Upper lobe of left lung (tissue), 6 donors: ENCODE results near the gene NOVA1. TPM values are rescaled to one million over a fixed set of nuclear protein-coding genes. Genes with fewer than 3 reads are reported as not detected.

Experiments used
- ATAC-seq, 2 donors: fragments of 200-7000 bp; cut with Tn5 transposase; one replicate each; pipeline ENCODE4 v1.9.1; 2022; ENCODE audit warnings: mild to moderate bottlenecking in 2 of 2, moderate library complexity in 2 of 2; ENCODE audit not compliant: low FRiP score in 2 of 2
- DNase-seq, 2 donors: peaks; one replicate each; pipeline ENCODE4 v3.0.0-alpha.2; 2019 to 2020
- H3K27ac ChIP-seq, 4 donors: fragments of 200-600 bp; sonication (generic); one replicate each; pipeline ENCODE4 v1.5.1; 2016 to 2019
- H3K27me3 ChIP-seq, 4 donors: fragments of 200-600 bp; sonication (generic); one replicate each; pipeline ENCODE4 v1.5.1; 2017 to 2019
- H3K36me3 ChIP-seq, 4 donors: fragments of 200-600 bp; sonication (generic); one replicate each; pipeline ENCODE4 v1.5.1; 2016 to 2019
- H3K4me1 ChIP-seq, 4 donors: fragments of 200-600 bp; sonication (generic); one replicate each; pipeline ENCODE4 v1.5.1; 2018 to 2019
- H3K4me3 ChIP-seq, 4 donors: fragments of 200-600 bp; sonication (generic); one replicate each; pipeline ENCODE4 v1.5.1; 2017 to 2019; ENCODE audit warnings: mild to moderate bottlenecking in 2 of 4, moderate library complexity in 1 of 4
- H3K9me3 ChIP-seq, 4 donors: fragments of 200-600 bp; sonication (generic); one replicate each; pipeline ENCODE4 v1.5.1; 2018 to 2019
- EP300 ChIP-seq, 4 donors: sonication (generic); formaldehyde crosslinking; IDR thresholded peaks; one replicate each; pipeline ENCODE4 v1.5.1; 2017; ENCODE audit warnings: antibody characterized with exemption in 4 of 4, control low read depth in 2 of 4
- POLR2A ChIP-seq, 4 donors: fragments of 450-650 bp; IDR thresholded peaks; one replicate each; pipeline ENCODE4 v1.5.1; 2016 to 2017; ENCODE audit warnings: antibody characterized with exemption in 4 of 4, mild to moderate bottlenecking in 2 of 4
- POLR2AphosphoS5 ChIP-seq, 2 donors: sonication (generic); formaldehyde crosslinking; IDR thresholded peaks; one replicate each; pipeline ENCODE4 v1.5.1; 2017; ENCODE audit warnings: antibody characterized with exemption in 2 of 2
- WGBS, 2 donors: methylation state at CpG; one replicate each; pipeline ENCODE4 v1.1.5; 2017 to 2018; 5-methylcytosine and 5-hydroxymethylcytosine counted together
- total RNA-seq, 6 donors: library from RNA; depleted of rRNA in 4 of 6; stranded (reverse); fragments of >200 nt in 4 of 6; gene quantifications; one replicate each; pipeline versions ENCODE4 v1.1.0 to v1.2.1, GENCODE V29; 2016 to 2021
- TF ChIP-seq, protein P1 (sequence below), 6 experiments: fragments of 450-650 bp in 4 of 6; fragments of 200-600 bp in 2 of 6; sonication (generic) in 2 of 6; IDR thresholded peaks; one replicate each; pipeline ENCODE4 v1.5.1; 2016 to 2019; ENCODE audit warnings: antibody characterized with exemption in 6 of 6
- donor health status: DM: no; HTN: no; CAD: no; lungs with moderate emphysema.
- donor health status: DM: no; HTN: yes; CAD: no; lungs with severe emphysema.

Gene NOVA1
- total RNA-seq, 6 donors from 2014 or later = 0.67 to 3.1 (median 2.0) TPM

DNA sequence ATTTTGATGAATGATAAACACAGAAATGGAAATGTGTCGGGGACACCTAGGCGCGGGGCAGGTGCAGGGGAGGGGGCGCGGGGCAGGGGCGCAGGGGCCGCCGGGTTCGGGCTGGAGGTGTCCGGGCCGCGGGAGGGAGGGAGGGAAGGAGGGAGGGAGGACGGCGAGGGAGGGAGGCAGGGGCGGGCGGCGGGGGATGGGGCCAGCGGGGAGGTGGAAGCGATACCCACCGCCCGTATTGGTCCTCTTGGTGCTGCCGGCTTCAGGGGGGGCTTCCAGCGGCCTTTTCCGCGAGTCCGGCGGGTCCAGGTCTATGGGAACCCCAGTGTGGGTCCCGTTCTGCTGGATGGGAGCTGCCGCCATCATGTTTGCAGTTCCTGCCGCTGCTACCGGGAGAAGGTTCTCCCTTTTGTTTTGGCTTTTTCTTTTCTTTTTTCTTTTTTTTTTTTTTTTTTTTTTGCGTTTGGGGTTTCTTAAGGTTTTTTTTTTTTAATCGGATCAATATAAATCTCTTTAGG lies 703 bp downstream of the NOVA1 start:
- peak in 1 of 2 donors; percentile 6 for ATAC-seq
- DNase-seq = peak in 1 of 2 donors; percentile 78
- H3K9me3 ChIP-seq = no peaks in the 10 kb centered on the region
- TF ChIP-seq POLR2A (IDR thresholded peaks at IDR 0.05) (no peak), EP300 (IDR thresholded peaks at IDR 0.05) (no peak), POLR2AphosphoS5 (IDR thresholded peaks at IDR 0.05) (no peak)
- TF ChIP-seq, protein P1, sequence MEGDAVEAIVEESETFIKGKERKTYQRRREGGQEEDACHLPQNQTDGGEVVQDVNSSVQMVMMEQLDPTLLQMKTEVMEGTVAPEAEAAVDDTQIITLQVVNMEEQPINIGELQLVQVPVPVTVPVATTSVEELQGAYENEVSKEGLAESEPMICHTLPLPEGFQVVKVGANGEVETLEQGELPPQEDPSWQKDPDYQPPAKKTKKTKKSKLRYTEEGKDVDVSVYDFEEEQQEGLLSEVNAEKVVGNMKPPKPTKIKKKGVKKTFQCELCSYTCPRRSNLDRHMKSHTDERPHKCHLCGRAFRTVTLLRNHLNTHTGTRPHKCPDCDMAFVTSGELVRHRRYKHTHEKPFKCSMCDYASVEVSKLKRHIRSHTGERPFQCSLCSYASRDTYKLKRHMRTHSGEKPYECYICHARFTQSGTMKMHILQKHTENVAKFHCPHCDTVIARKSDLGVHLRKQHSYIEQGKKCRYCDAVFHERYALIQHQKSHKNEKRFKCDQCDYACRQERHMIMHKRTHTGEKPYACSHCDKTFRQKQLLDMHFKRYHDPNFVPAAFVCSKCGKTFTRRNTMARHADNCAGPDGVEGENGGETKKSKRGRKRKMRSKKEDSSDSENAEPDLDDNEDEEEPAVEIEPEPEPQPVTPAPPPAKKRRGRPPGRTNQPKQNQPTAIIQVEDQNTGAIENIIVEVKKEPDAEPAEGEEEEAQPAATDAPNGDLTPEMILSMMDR (IDR thresholded peaks at IDR 0.05) = no peak
- 0 to 3% methylated on average over 15 to 28 of the region's 33 CpGs for WGBS, 2 donors
- H3K36me3 ChIP-seq = no peaks in the 10 kb centered on the region
- peak overlapping the region in 3 of 4 donors; percentile 55 to 66 (median 61) for H3K4me3 ChIP-seq
- H3K4me1 ChIP-seq = peaks cover 0 to 8% (median 1%) of the 10 kb centered on the region in 4 donors
- H3K27ac ChIP-seq = no peak overlapping the region
- H3K27me3 ChIP-seq = no peaks in the 10 kb centered on the region

DNA sequence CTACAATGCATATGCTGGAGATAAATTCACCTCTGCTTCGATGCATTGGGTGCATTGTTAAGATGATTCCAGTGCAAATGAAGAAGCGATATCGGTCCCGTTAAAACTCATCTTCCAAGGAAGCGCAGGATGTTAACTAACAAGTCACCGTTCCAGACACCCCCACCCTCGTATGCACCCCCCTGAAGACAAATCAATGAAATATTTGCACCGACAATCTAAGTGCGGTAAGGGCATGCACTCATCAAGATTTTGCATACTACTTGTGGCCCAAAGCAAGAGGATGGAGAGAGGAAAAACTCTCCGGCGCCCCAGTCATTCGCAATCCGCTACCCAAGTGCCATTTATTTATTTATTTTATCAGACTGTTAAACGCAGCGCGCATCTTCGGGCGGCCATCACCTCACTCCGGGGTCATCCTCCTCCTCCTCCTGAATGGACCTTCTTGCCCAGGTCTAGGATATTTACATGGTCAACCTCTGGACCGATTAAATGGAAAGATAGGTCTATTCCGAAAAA lies 1.2 kb downstream of the NOVA1 start:
- peaks cover 0 to 8% (median 1%) of the 10 kb centered on the region in 4 donors for H3K4me1 ChIP-seq
- no peaks in the 10 kb centered on the region for H3K27me3 ChIP-seq
- H3K36me3 ChIP-seq = no peaks in the 10 kb centered on the region
- DNase-seq (no peak), ATAC-seq (no peak)
- H3K27ac ChIP-seq = no peak overlapping the region
- H3K4me3 ChIP-seq = peak overlapping the region in 3 of 4 donors; percentile 55 to 66 (median 61)
- TF ChIP-seq POLR2AphosphoS5 (IDR thresholded peaks at IDR 0.05) (no peak), EP300 (IDR thresholded peaks at IDR 0.05) (no peak), POLR2A (IDR thresholded peaks at IDR 0.05) (no peak)
- TF ChIP-seq, protein P1 (IDR thresholded peaks at IDR 0.05) = no peak
- 7 to 8% methylated on average over 21 of the region's 21 CpGs for WGBS, 2 donors
- no peaks in the 10 kb centered on the region for H3K9me3 ChIP-seq

DNA sequence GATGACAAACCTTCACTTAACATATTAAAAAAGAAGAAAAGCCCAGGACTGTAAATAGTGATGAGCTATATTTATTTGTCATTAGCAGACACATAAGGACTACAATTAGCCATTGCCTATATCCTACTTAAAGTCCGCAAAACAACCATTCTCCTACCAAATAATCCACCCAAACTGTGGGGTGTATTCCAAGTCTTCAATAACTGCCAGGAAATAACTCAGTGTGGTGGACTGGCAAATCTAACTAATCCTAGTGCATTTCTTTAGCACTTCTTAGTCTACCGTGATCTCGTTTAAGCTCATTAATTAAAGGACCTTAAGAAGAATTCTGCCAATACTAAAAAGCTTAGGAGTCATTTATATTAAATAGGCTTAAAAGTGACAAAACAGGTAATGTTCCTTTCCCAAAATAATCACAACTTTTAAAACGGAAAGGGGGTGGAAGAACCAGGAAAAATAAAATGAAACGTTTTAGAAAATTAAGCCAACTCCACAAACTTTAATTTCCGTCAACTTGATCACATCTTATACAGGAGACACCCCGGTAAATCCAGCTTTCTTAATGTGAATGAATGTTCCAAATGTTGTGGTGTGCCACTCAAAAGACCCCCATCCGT lies 1.8 kb downstream of the NOVA1 start:
- peaks cover 0 to 8% (median 1%) of the 10 kb centered on the region in 4 donors for H3K4me1 ChIP-seq
- TF ChIP-seq EP300 (IDR thresholded peaks at IDR 0.05) = no peak
- no peak for TF ChIP-seq POLR2A (IDR thresholded peaks at IDR 0.05)
- no peak for TF ChIP-seq POLR2AphosphoS5 (IDR thresholded peaks at IDR 0.05)
- TF ChIP-seq, protein P1 (IDR thresholded peaks at IDR 0.05) = no peak
- WGBS, 2 donors = 28 to 31% methylated on average over 8 of the region's 8 CpGs
- no peak overlapping the region for H3K27ac ChIP-seq
- H3K36me3 ChIP-seq = no peaks in the 10 kb centered on the region
- DNase-seq = no peak
- H3K27me3 ChIP-seq = no peaks in the 10 kb centered on the region
- no peaks in the 10 kb centered on the region for H3K9me3 ChIP-seq
- peak overlapping the region in 2 of 4 donors; percentile 61 to 66 for H3K4me3 ChIP-seq
- no peak for ATAC-seq

DNA sequence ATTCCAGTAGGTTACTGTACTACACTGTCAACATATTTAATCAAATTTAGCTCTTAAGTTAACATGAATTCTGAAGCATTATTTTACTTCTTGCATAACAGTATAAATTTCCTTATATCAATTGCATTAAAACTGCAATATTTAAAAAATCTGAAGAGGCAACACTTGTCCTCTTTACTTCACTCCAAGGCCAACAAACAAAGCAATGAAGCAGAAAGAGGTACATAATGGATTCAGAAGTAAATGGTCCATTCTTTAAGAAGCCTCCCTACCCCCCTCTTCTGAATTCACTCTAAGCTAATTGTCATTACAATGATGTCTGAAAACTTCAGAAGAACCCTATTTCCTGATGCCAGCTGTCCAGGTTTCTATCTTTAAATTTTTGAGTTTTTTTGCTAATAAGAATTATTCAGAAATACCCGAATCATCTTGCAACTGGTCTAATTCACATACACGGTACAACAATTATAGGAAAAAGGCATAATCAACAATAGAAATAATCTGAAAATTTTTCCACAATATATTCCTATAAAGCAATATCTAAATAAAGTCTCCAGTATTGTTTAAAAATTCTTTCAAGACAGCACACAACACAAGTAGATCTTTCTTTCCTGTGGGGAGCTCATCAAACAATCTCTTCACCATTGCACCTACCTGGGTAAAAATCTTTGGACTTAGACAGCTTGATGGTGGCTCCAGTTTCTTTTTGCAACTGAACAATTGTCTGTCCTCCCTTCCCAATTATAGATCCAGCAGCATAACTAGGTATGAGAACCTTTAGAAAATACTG lies 2.9 kb downstream of the NOVA1 start:
- TF ChIP-seq POLR2A (IDR thresholded peaks at IDR 0.05) = no peak
- TF ChIP-seq, protein P1 (IDR thresholded peaks at IDR 0.05) = no peak
- no peak for TF ChIP-seq EP300 (IDR thresholded peaks at IDR 0.05)
- no peak for TF ChIP-seq POLR2AphosphoS5 (IDR thresholded peaks at IDR 0.05)
- WGBS, 2 donors = 76 to 78% methylated on average over 2 of the region's 2 CpGs
- Histone ChIP-seq H3K4me1 (peaks cover 0 to 8% (median 1%) of the 10 kb centered on the region in 4 donors), H3K9me3 (no peaks in the 10 kb centered on the region), H3K4me3 (no peak overlapping the region), H3K27me3 (no peaks in the 10 kb centered on the region), H3K27ac (no peak overlapping the region), H3K36me3 (no peaks in the 10 kb centered on the region)
- ATAC-seq (no peak), DNase-seq (no peak)
